GM23338 (cell line): ENCODE data around the gene MTERF4. TPM values are rescaled to one million over a fixed set of nuclear protein-coding genes. Genes with fewer than 3 reads are reported as not detected.

ENCODE experiments used
- ATAC-seq: fragments of 200-7000 bp; cut with Tn5 transposase; 3 replicates; pipeline ENCODE4 v1.9.1; 2020
- DNase-seq: peaks from one replicate; pipeline ENCODE4 v3.0.0-alpha.2; 2015; ENCODE audit warnings: low spot score
- H2AFZ ChIP-seq: fragments of 200-600 bp; sonication (generic); 2 replicates; pipeline ENCODE4 v1.8.0; 2016; ENCODE audit warnings: antibody characterized with exemption, mild to moderate bottlenecking, moderate library complexity
- H3F3A ChIP-seq: fragments of 200-600 bp; sonication (generic); replicated peaks from 2 replicates; pipeline ENCODE4 v1.8.0; 2017; ENCODE audit warnings: antibody characterized with exemption, mixed run types, low read depth
- H3K27ac ChIP-seq: fragments of 200-600 bp; sonication (generic); 2 replicates; pipeline ENCODE4 v1.6.1; 2016; ENCODE audit warnings: low read depth
- H3K27me3 ChIP-seq: fragments of 200-600 bp; sonication (generic); 2 replicates; pipeline ENCODE4 v1.8.0; 2016; ENCODE audit warnings: mild to moderate bottlenecking, mixed run types, moderate library complexity; ENCODE audit not compliant: insufficient read depth
- H3K36me3 ChIP-seq: fragments of 200-600 bp; sonication (generic); 2 replicates; pipeline ENCODE4 v1.8.0; 2016; ENCODE audit warnings: mild to moderate bottlenecking; ENCODE audit not compliant: insufficient read depth
- H3K4me1 ChIP-seq: fragments of 200-600 bp; sonication (generic); 2 replicates; pipeline ENCODE4 v1.8.0; 2016; ENCODE audit warnings: mild to moderate bottlenecking, moderate library complexity; ENCODE audit not compliant: insufficient read depth
- H3K4me2 ChIP-seq: fragments of 200-600 bp; sonication (generic); 2 replicates; pipeline ENCODE4 v1.7.1; 2017; ENCODE audit warnings: mixed run types
- H3K4me3 ChIP-seq: fragments of 200-600 bp; sonication (generic); 2 replicates; pipeline ENCODE4 v1.6.1; 2016; ENCODE audit warnings: mixed run types
- H3K79me2 ChIP-seq: fragments of 200-600 bp; sonication (generic); replicated peaks from 2 replicates; pipeline ENCODE4 v1.8.0; 2017; ENCODE audit warnings: mild to moderate bottlenecking; ENCODE audit not compliant: insufficient read depth
- H3K9me2 ChIP-seq: fragments of 200-600 bp; sonication (generic); 2 replicates; pipeline ENCODE4 v1.8.0; 2017; ENCODE audit not compliant: insufficient read depth
- H4K20me1 ChIP-seq: fragments of 200-600 bp; sonication (generic); replicated peaks from 2 replicates; pipeline ENCODE4 v1.8.0; 2017; ENCODE audit warnings: mild to moderate bottlenecking; ENCODE audit not compliant: insufficient read depth
- H3K27ac Mint-ChIP-seq: 2 replicates; pipeline ENCODE4 v1.8.0; 2020; ENCODE audit warnings: inconsistent platforms, mild to moderate bottlenecking, moderate library complexity, mixed read lengths
- H3K27me3 Mint-ChIP-seq: 3 replicates; pipeline ENCODE4 v1.8.0; 2022; ENCODE audit warnings: low read depth, mild to moderate bottlenecking, moderate library complexity, mixed read lengths, inconsistent platforms; ENCODE audit not compliant: insufficient read depth, poor library complexity
- H3K36me3 Mint-ChIP-seq: 3 replicates; pipeline ENCODE4 v1.8.0; 2021; ENCODE audit warnings: low read depth, mild to moderate bottlenecking, inconsistent platforms, moderate library complexity, mixed read lengths
- H3K4me1 Mint-ChIP-seq: 3 replicates; pipeline ENCODE4 v1.8.0; 2020; ENCODE audit warnings: mild to moderate bottlenecking, inconsistent platforms, mixed read lengths
- H3K4me3 Mint-ChIP-seq: 3 replicates; pipeline ENCODE4 v1.8.0; 2021; ENCODE audit warnings: moderate library complexity, mild to moderate bottlenecking, inconsistent platforms, mixed read lengths
- H3K9me3 Mint-ChIP-seq: 3 replicates; pipeline ENCODE4 v1.8.0; 2020; ENCODE audit warnings: moderate library complexity, mild to moderate bottlenecking, inconsistent platforms, mixed read lengths
- CTCF ChIP-seq, 2 experiments: fragments of 200-600 bp in 1 of 2; sonication (generic) in 1 of 2; conservative IDR thresholded peaks; 2 replicates each; pipeline versions ENCODE4 v1.5.1 to v1.6.1; 2016 to 2017; ENCODE audit warnings: antibody characterized with exemption in 2 of 2, low read depth in 2 of 2, mild to moderate bottlenecking in 2 of 2, moderate library complexity in 1 of 2
- ETS1 ChIP-seq: IDR thresholded peaks from 2 replicates; pipeline ENCODE4 v1.6.1; 2016; ENCODE audit warnings: antibody characterized with exemption
- EZH2 ChIP-seq: fragments of 200-600 bp; sonication (generic); IDR thresholded peaks from one replicate; pipeline ENCODE4 v1.8.0; 2017; ENCODE audit warnings: antibody characterized with exemption, mild to moderate bottlenecking, low read depth; ENCODE audit not compliant: unreplicated experiment
- NANOG ChIP-seq: IDR thresholded peaks from 2 replicates; pipeline ENCODE4 v1.6.1; 2016; ENCODE audit warnings: antibody characterized with exemption, borderline replicate concordance
- POLR2AphosphoS5 ChIP-seq: IDR thresholded peaks from 2 replicates; pipeline ENCODE4 v1.6.1; 2016; ENCODE audit warnings: antibody characterized with exemption, low read depth
- REST ChIP-seq: IDR thresholded peaks from one replicate; pipeline ENCODE4 v1.6.1; 2018; ENCODE audit warnings: antibody characterized with exemption; ENCODE audit not compliant: unreplicated experiment
- ZNF114 ChIP-seq: fragments of 250-450 bp; sonication (Bioruptor Pico); IDR thresholded peaks from 2 replicates; pipeline ENCODE4 v1.5.0; 2020; ENCODE audit warnings: mild to moderate bottlenecking, moderate library complexity
- ZNF331 ChIP-seq: fragments of 250-450 bp; sonication (Bioruptor Pico); IDR thresholded peaks from 2 replicates; pipeline ENCODE4 v1.5.0; 2020; ENCODE audit warnings: low read depth, mild to moderate bottlenecking, moderate library complexity
- ZNF462 ChIP-seq: fragments of 250-450 bp; sonication (Bioruptor Pico); IDR thresholded peaks from 2 replicates; pipeline ENCODE4 v1.5.0; 2020; ENCODE audit warnings: mild to moderate bottlenecking, moderate library complexity
- polyA plus RNA-seq: library from polyadenylated mRNA; unstranded; fragments of >200 nt; fragmentation: Nextera tagmentation; extraction: Ambion mirVana; gene quantifications from 2 replicates; pipeline ENCODE4 v1.2.1, GENCODE V29; 2016
- total RNA-seq: library from RNA; depleted of rRNA; stranded (reverse); fragments of >200 nt; shearing (Covaris generic); gene quantifications from 2 replicates; pipeline ENCODE4 v1.2.3, GENCODE V29; 2014

Gene MTERF4
- total and polyA plus RNA-seq, 2 experiments from 2014 or later, result 15.3 to 63.6 TPM

GRCh38 chr2:241088791-241089732, 13.0 kb downstream of the MTERF4 start (continued):
- TF ChIP-seq ZNF462 (CRISPR knock-in tag), result no peak
- no peak for TF ChIP-seq ETS1
- no peak for TF ChIP-seq NANOG
- no peak for TF ChIP-seq EZH2
- no peak for TF ChIP-seq ZNF114 (CRISPR knock-in tag)

- no peaks in the 10 kb centered on the region for H3F3A ChIP-seq
- no peak for DNase-seq
- H3K4me3 ChIP-seq, result no peak overlapping the region
- H3K9me3 Mint-ChIP-seq, result no peaks in the 10 kb centered on the region
- H3K4me2 ChIP-seq, result no peak overlapping the region
- no peak overlapping the region for H2AFZ ChIP-seq
- peaks cover 12% of the 10 kb centered on the region for H3K36me3 ChIP-seq
- ATAC-seq, result no peak
- no peaks in the 10 kb centered on the region for H3K4me1 Mint-ChIP-seq
- no peak overlapping the region for H3K4me3 Mint-ChIP-seq
- H3K27me3 ChIP-seq, result no peaks in the 10 kb centered on the region
- H3K36me3 Mint-ChIP-seq, result peaks cover 60% of the 10 kb centered on the region
- peaks cover 3% of the 10 kb centered on the region for H3K27me3 Mint-ChIP-seq
- H3K9me2 ChIP-seq, result no peaks in the 10 kb centered on the region
- H4K20me1 ChIP-seq, result peaks cover 4% of the 10 kb centered on the region
- 0 out of 2 replicates have a peak overlapping the region, but pooled peaks have one; percentile 85 for H3K27ac Mint-ChIP-seq
- no peaks in the 10 kb centered on the region for H3K4me1 ChIP-seq
- H3K79me2 ChIP-seq, result 0 out of 2 replicates have a peak, but pooled peaks cover 3% of the 10 kb centered on the region
- H3K27ac ChIP-seq, result no peak overlapping the region
- TF ChIP-seq ZNF114 (CRISPR knock-in tag), result no peak
- TF ChIP-seq CTCF (conservative IDR thresholded peaks at IDR 0.05; ENCODE audit: low read depth in 2 of 2), result no peak
- no peak for TF ChIP-seq REST
- TF ChIP-seq EZH2, result no peak
- TF ChIP-seq ZNF331, result no peak
- TF ChIP-seq POLR2AphosphoS5, result no peak
These were observed 13.7 kb downstream of the MTERF4 start for GRCh38 chr2:241088376-241088775.
